ES-I3 (cell line): Measurements from ENCODE around the gene PLA2G15.

Source experiments
- H3K36me3 ChIP-seq: 2 replicates; pipeline ENCODE4 v1.6.1; 2013; ENCODE audit warnings: mild to moderate bottlenecking, low read length, control low read depth, moderate library complexity; ENCODE audit not compliant: insufficient read depth
- H3K4me1 ChIP-seq: 2 replicates; pipeline ENCODE4 v1.6.1; 2013; ENCODE audit warnings: mild to moderate bottlenecking, control low read depth, low read length; ENCODE audit not compliant: insufficient read depth
- H3K9ac ChIP-seq: 2 replicates; pipeline ENCODE4 v1.6.1; 2013; ENCODE audit warnings: low read depth, mild to moderate bottlenecking, low read length, moderate library complexity
- H3K9me3 ChIP-seq: 2 replicates; pipeline ENCODE4 v1.6.1; 2013; ENCODE audit warnings: mild to moderate bottlenecking, low read length, moderate library complexity; ENCODE audit not compliant: control insufficient read depth, insufficient read depth

PLA2G15 gene

DNA sequence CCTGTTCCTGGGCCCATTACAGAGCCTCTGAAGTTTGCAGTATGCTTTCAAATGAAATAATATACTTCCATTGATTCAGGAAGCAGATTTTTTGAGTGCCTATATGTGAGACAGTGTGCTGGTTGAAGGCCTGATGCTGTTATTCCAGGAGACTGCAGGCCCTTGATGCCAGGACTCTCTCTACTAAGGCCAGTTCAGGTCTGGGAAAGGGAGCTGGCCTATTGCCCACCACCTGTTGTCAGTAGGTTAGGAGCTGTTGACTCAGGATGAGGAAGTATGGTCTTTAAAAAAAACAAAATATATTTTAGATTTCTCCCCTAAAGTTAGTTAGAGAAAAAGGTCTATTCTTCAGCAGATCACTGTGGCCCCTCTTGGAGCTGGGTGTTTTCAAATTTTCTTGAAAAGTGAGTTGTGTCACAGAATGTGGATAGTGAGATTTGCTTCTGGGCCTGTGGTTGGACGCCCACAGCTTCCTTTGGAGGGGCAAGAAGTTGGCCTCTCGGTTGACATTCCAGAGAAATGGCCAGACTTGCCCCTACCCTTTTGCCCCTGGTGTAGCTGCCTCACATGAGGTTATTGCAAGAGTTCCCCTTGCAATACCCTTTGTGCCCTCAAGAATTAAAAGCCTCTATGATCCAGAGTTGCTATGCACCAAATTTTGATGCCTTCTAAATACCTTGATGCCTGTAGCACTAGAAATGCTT, 17.2 kb upstream of the PLA2G15 start:
- Histone ChIP-seq H3K9me3 (no peaks in the 10 kb centered on the region), H3K4me1 (no peaks in the 10 kb centered on the region), H3K9ac (no peak overlapping the region), H3K36me3 (no peaks in the 10 kb centered on the region; the same call in none of the 2 replicates)

DNA sequence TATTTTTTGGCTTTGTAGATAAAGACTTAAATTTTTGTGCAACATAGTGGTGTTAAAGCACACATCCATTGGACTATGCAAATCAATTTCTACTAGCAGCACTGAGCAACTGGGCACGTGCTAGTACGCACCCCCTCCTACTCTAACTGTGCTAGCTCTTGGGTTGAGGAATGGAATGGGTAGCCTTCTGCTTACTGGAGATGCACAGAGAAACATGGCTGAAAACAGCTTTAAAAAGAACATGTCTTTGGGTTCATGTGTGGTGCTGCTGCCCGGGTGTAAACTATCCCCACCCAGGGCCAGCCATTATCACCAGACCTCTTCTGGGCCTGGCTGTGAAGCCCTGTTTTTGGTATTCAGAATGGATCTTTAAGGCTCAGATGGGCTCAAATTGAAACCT, 16.5 kb upstream of the PLA2G15 start:
- Histone ChIP-seq H3K9ac (no peak overlapping the region), H3K36me3 (no peaks in the 10 kb centered on the region; the same call in none of the 2 replicates)

DNA sequence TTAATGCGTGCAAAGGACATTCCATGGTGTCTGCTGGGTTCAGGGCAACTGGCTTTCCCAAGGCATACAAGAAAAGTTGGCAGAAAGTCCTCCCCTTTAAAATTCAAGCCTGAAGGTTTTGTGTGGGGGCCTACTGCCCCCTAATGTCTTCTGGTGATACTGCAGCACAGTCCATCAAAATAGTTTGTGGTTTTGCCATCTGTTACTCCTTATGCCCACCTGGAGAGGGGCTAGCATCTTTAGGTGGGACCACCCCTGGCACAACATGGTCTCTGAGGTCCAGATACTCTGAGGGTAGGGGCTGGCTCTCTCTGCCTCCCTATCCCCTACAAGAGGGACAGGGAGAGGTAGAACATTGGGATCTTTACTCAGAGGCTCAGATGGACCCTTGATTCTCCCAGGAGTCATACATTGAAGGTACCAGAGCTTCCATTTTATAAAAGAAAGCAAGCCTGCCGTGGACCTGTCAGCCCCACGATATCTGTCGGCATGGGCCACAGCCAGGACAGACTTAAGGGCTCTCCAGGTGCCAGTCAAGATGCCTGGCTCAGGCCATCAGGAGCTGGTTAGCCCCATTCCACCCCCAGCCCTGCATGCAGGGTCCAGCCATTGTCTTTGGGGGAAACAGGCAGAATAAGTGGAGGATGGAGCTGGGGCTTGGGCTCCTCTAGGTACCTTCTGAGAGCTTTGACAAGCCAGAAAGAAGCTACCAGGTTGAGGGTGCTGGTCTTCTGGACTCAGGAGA, 15.6 kb upstream of the PLA2G15 start:
- Histone ChIP-seq H3K4me1 (peaks cover 4% of the 10 kb centered on the region; the same call in 1 of the 2 replicates), H3K36me3 (no peaks in the 10 kb centered on the region; the same call in none of the 2 replicates), H3K9ac (no peak overlapping the region), H3K9me3 (no peaks in the 10 kb centered on the region)

More for the DNA sequence above, 16.5 kb upstream of the PLA2G15 start:
- Histone ChIP-seq H3K4me1 (peaks cover 3% of the 10 kb centered on the region; the same call in 1 of the 2 replicates), H3K9me3 (no peaks in the 10 kb centered on the region)

DNA sequence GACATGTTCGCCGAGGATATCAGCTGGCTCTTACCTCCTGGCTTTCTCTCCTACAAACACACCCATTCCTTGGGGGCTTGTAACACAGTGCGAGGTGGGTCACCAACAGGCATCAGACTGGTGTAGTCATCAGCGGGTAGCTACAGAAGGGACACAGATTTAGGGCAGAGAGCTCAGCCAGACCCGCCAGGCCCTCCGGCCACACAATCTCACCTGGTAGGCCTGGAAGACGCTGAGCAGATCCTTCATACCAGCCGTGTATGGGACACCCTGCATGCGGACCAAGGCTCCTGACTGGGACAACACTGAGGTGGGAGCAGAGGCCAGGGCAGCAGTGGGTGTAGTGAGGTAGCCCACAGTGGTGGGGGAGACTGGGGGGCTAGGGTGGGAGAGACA, 15.0 kb upstream of the PLA2G15 start:
- Histone ChIP-seq H3K36me3 (no peaks in the 10 kb centered on the region; the same call in none of the 2 replicates), H3K4me1 (peaks cover 4% of the 10 kb centered on the region; the same call in 1 of the 2 replicates), H3K9ac (no peak overlapping the region), H3K9me3 (no peaks in the 10 kb centered on the region)

DNA sequence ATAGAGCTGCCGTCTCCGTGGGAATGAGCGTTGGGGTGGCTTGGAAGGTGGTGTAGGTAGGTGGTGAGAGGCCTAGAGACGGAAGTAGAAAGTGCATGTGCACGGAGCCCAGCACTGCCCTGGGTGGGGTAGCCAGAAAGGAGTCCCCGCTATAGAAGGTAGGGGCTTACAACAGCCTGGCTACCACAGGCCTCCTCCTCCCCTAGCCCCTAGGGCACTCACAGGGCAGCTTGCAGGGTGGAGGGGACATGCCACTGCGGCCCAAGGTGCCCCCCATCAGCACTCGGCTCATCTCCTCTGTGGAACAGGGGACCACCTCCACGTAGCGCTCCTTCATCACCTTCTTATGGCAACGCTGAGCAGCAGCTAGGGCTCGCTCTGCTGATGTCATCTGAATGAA, 14.2 kb upstream of the PLA2G15 start:
- Histone ChIP-seq H3K36me3 (no peaks in the 10 kb centered on the region; the same call in none of the 2 replicates), H3K9ac (no peak overlapping the region), H3K4me1 (peaks cover 4% of the 10 kb centered on the region; the same call in 1 of the 2 replicates), H3K9me3 (no peaks in the 10 kb centered on the region)

DNA sequence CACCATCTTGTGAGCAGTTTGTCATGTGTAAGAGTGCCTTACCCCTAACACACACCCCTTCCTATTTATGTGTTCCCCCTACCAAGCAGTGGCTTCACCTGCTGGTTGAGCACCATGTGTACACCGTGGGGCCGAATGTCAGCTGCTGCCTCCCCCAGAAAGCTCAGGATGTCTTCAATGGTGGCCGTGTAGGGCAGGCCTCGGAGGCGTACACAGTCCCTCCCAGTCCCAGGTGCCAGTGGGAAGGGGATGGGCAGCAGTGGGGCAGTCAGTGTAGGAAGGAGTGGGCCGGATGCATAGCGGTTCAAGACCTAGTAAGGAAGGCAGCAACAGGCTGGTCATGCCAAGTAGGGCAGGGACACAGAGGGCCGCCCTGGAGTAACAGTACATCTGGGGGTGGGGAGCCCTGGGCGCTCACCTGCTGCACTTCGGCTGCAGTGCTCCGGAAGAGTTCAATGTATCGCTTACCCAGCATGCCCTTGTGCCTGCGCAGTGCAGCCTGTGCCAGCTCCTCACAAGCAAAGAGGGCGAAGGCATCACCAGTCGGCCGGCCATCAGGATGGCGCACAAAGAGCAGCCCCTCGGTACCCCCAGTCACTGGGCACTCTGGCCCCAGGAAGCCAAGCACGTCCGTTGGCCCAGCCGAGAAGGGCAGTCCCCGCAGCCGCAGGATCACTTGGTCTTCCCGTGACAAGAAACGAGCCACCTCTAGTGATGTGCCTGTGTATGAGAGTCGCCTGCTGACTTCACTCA, 13.6 kb upstream of the PLA2G15 start:
- H3K36me3 ChIP-seq, result no peaks in the 10 kb centered on the region; the same call in none of the 2 replicates
- H3K4me1 ChIP-seq, result peaks cover 4% of the 10 kb centered on the region; the same call in 1 of the 2 replicates
- no peaks in the 10 kb centered on the region for H3K9me3 ChIP-seq
- H3K9ac ChIP-seq, result no peak overlapping the region

DNA sequence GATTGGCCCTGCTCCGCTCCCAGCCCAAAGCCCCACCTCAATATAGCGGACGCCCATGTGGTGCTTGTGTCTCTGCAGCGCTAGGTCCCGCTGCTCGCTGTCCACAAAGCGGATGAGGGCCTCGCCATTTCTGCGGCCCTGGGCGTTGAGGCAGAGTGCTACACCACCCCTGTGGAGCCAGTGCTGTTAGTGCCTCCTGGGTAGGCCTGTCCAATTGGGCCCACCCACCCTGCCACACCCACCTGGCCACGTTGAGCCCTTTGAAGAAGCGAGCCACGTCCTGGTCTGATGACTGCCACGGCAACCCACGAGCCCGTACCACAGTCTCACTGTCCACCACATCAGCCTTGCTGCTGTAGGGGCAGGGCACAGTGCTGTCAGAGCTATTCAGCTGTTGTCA, 12.8 kb upstream of the PLA2G15 start:
- H3K4me1 ChIP-seq, result peaks cover 4% of the 10 kb centered on the region; the same call in 1 of the 2 replicates
- H3K9ac ChIP-seq, result no peak overlapping the region
- H3K36me3 ChIP-seq, result no peaks in the 10 kb centered on the region; the same call in none of the 2 replicates
- no peaks in the 10 kb centered on the region for H3K9me3 ChIP-seq

DNA sequence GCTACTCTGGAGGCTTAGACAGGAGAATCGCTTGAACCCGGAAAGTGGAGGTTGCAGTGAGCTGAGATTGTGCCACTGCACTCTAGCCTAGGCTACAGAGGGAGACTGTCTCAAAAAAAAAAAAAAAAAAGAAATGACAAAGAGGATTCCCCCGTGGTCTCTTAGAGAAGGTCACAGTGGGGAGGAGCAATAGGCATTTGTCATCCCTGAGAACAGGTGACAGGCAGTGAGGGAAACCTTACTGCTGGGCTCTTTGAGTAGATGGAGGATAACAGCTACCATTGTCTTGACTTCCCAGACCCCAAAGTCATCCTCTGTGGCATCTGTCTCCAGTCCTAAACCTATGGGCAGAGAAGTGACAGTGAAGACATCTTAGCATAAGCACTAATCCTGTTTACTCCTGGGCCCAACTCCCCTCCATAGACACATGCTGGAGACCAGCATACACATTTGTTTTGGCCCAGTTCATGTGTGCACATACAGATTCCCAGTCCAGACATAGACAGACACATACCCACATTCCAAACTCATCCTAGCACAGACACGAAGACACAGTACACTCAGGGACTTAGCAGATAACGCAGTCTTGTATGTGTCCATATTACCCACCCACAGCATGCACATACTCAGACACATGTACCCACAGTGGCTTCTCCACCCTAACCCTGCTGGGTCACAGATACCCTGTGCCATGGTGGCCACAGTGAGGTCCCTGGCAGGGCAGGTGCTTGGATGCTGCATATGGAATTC, 11.9 kb upstream of the PLA2G15 start:
- Histone ChIP-seq H3K9ac (no peak overlapping the region), H3K36me3 (no peaks in the 10 kb centered on the region; the same call in 1 of the 2 replicates), H3K4me1 (peaks cover 4% of the 10 kb centered on the region; the same call in 1 of the 2 replicates), H3K9me3 (no peaks in the 10 kb centered on the region)

DNA sequence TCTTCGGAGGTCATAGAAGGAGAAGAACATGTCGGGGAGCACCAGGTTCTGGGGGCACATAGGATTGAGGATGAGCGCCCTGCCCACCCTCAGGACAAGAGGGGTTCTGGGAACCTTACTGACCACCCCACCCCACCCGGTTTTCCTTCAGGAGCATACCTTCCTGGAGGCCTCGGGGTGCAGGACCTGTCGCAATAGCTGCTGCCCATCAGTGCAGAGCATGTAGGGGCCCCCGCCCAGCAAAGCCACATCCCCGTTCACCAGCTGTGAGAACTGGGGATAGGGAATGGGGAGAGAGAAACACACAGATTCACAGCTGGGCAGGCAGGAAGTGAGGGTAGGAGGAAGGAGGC, 11.4 kb upstream of the PLA2G15 start:
- H3K9me3 ChIP-seq, result no peaks in the 10 kb centered on the region
- no peak overlapping the region for H3K9ac ChIP-seq
- peaks cover 4% of the 10 kb centered on the region; the same call in 1 of the 2 replicates for H3K4me1 ChIP-seq
- H3K36me3 ChIP-seq, result no peaks in the 10 kb centered on the region

DNA sequence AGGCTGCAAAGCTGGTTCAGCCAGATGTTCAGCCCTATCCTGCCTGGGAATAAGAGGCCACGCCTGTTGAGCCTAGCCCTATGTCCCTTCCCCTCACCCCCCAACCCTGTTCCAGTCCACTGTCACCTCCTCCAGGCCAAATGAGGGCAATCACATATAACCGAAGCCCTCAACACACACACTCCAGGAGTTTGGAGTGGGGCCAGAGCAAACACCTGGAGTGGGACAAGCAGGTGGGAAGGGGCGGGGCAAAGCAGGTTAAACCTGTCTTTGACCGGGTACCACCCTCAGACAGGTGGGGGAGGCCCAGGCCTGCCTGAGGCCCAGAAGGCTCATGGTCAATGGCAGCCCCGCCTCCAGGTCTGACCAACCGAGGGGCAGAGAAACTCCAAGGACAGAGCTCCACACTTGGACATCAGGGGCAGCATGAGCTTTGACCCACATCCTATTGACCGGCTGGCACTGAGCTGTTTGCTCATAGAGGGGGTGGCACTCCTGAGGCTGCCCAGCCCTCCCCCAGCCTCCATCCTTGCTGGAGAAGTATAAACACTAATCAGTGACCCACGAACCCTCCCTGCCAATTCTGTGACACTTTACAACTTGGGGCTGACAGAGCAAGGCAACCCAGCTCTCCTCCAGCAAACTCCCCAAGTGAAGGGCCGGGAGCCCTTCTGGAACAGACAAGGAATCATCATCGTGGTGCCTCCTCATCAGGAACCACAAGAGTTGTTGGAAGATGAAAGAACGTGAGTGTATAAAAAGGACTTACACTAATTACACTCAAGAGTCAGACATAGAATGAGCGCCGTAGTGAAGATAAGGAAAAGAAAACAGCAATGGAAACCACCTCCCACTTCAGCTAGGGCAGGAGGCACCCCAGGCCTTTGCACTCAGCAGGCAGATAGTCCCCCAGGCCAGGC, 10.7 kb upstream of the PLA2G15 start:
- no peaks in the 10 kb centered on the region for H3K36me3 ChIP-seq
- peak overlapping the region; percentile 90; the same call in 1 of the 2 replicates for H3K9ac ChIP-seq
- H3K4me1 ChIP-seq, result peaks cover 4% of the 10 kb centered on the region; the same call in 1 of the 2 replicates
- no peaks in the 10 kb centered on the region for H3K9me3 ChIP-seq

DNA sequence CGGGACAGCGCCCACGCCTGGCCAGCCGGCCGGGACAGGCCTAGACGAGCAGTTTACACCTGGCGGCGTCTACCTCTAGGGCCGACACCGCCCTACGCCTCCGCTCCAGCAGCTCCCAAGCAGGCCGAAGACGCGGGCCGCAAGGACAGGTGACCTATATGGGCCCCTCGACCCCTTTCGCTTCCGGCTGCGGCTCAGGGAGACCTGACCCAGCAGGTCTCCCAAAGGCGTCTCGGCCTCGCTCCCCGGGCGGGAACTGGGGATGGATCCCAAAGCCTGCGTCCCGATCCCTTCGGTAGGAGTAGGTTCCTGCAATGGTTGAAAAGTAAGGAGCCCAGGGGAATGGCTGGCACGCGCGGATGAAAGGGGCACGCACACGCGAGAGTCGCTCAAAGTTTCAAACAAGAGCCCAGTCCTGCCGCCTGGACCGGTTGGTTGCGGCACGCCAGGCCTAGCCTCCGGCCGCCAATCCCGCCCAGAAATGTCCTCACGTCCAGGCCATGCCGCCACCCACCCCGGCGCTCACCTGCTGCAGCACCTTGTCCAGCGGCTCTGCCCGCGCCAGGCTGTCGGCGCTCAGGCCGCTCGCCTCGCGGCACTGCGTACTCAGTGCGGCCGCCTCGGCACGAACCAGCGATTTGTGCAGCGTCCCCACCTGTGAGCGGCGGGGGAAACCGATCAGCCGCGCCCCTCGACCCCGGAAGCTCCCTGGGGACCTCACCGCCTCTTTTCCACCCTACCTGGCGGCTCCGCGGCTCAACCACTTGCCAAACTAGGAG, 9.9 kb upstream of the PLA2G15 start:
- Histone ChIP-seq H3K36me3 (no peaks in the 10 kb centered on the region), H3K4me1 (peaks cover 4% of the 10 kb centered on the region; the same call in 1 of the 2 replicates), H3K9ac (peak overlapping the region; percentile 90), H3K9me3 (no peaks in the 10 kb centered on the region)

DNA sequence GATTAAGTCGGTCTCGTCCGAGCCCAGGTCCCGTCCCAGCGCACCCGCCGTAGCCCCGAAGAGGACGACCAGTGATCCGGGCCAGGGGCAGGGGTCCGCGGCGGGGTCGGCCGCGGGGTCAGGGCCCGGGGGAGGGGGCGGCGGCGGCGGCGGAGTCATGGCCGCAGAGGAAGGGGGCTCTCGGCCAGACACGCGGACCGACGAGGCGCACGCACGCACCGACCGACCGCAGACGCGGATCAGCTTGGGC, 9.4 kb upstream of the PLA2G15 start, which contains the start of gene ESRP2:
ESRP2 (minus strand) TSS at position 241 of the 250 bp plus-strand sequence; CDS start at position 159, 82 bp downstream.
- peaks cover 4% of the 10 kb centered on the region; the same call in 1 of the 2 replicates for H3K4me1 ChIP-seq

More for the DNA sequence above, 9.4 kb upstream of the PLA2G15 start, which contains the start of gene ESRP2:
- Histone ChIP-seq H3K36me3 (no peaks in the 10 kb centered on the region), H3K9ac (peak within 1 kb of the TSS; percentile 90), H3K9me3 (no peaks in the 10 kb centered on the region)
